ENCODE results near the gene GPD2. TPM values are rescaled to one million over a fixed set of nuclear protein-coding genes. Genes with fewer than 3 reads are reported as not detected.

GPD2 gene
- total and polyA plus RNA-seq, 2 of the 8 experiments (the other 6 are each of a cell fraction or from before 2014, with no cell fraction given): 8.4 to 43.1 TPM

DNA sequence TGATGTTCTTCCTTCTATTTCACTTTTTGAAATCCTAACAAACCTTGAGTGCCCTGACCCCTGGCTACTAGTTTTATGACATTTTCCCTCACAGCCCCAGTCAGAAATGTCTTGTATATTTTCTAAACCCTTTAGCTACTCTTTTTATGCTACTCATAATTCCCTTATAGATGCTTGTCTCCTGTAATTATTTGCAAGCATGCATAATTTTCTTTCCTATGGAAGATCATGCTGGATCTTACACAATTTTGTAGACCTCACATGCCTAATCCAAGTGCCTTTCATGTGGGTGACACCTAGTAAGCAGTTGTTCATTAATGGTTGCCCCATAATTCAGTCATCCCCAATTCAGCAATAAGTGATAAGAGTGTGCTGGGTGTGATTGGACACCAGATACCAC, 6.9 kb downstream of the GPD2 start:
- H2BK5ac ChIP-seq (ENCODE audit: low read depth, low read length): no peak overlapping the region
- no peak overlapping the region for H2AK5ac ChIP-seq (ENCODE audit: low read depth, low read length)
- no peak overlapping the region for H3K56ac ChIP-seq (replicated peaks; ENCODE audit: insufficient read length, low read depth, low read length)
- H4K91ac ChIP-seq (replicated peaks; ENCODE audit: insufficient read length, low read length): no peak overlapping the region
- no peaks in the 10 kb centered on the region; a peak in 1 of 8 replicates for H3K36me3 ChIP-seq (ENCODE audit: control insufficient read depth in 2 of 4, insufficient read depth in 4 of 4, low read length in 3 of 4)
- H2AFZ ChIP-seq (ENCODE audit: low read length): no peak overlapping the region
- no peak overlapping the region for H3K4ac ChIP-seq (replicated peaks; ENCODE audit: insufficient read length, low read depth, low read length)
- H3K9me3 ChIP-seq (ENCODE audit: insufficient read depth in 2 of 2, low read depth in 1 of 2, low read length in 1 of 2): no peaks in the 10 kb centered on the region
- H3K27ac ChIP-seq (ENCODE audit: low read depth, low read length): no peak overlapping the region
- H2BK120ac ChIP-seq (replicated peaks; ENCODE audit: low read depth, low read length): no peak overlapping the region
- H2BK12ac ChIP-seq (ENCODE audit: low read depth, low read length): no peak overlapping the region
- H3K23me2 ChIP-seq (ENCODE audit: low read depth, low read length): peaks cover 1% of the 10 kb centered on the region
- H4K20me1 ChIP-seq (replicated peaks in 1 of 2; ENCODE audit: control insufficient read depth in 1 of 2, insufficient read depth in 2 of 2, low read length in 2 of 2): no peaks in the 10 kb centered on the region
- H3K4me3 ChIP-seq (ENCODE audit: extremely low read depth in 1 of 4, insufficient read depth in 2 of 4, low read depth in 3 of 4, low read length in 4 of 4): no peak overlapping the region
- no peak overlapping the region for H3K9ac ChIP-seq (replicated peaks in 1 of 4; ENCODE audit: extremely low read depth in 1 of 4, low read depth in 3 of 4, low read length in 3 of 4)
- H3K4me2 ChIP-seq (ENCODE audit: insufficient read depth in 1 of 2, low read depth in 2 of 2, low read length in 2 of 2): no peak overlapping the region
- FAIRE-seq (no peak), DNase-seq (ENCODE audit: low read depth in 1 of 2, low spot score in 2 of 2) (no peak)
- H2BK20ac ChIP-seq (ENCODE audit: low read length): no peak overlapping the region
- H2BK15ac ChIP-seq (ENCODE audit: low read length): no peak overlapping the region
- TF ChIP-seq EP300 (IDR thresholded peaks at IDR 0.05; ENCODE audit: borderline replicate concordance in 1 of 2, low read depth in 2 of 2, low read length in 2 of 2): no peak
- no peak for TF ChIP-seq BACH1 (IDR thresholded peaks at IDR 0.05; ENCODE audit: low read length)
- no peaks in the 10 kb centered on the region; a peak in 1 of 7 replicates for H3K27me3 ChIP-seq (replicated peaks in 1 of 4; ENCODE audit: control insufficient read depth in 3 of 4, extremely low read depth in 1 of 4, insufficient read depth in 3 of 4, low read length in 3 of 4)
- CTCF ChIA-PET (ENCODE audit: partially characterized antibody): interaction anchor here (0.6 to 1.6 kb wide), 2 partner anchors 47 to 146 kb away, joined by 3 read pairs; no protein-coding TSS in a partner anchor
- POLR2A ChIA-PET (ENCODE audit: partially characterized antibody): no interaction called here
- peaks cover 0 to 30% of the 10 kb centered on the region in 2 experiments; a peak in 2 of 4 replicates for H3K79me2 ChIP-seq (ENCODE audit: control insufficient read depth in 1 of 2, insufficient read depth in 2 of 2, low read length in 2 of 2)
- H3K79me1 ChIP-seq (ENCODE audit: low read depth, low read length): no peaks in the 10 kb centered on the region; the same call in 1 of the 2 replicates
- H3K23ac ChIP-seq (ENCODE audit: insufficient read length): no peak overlapping the region
- H4K5ac ChIP-seq (ENCODE audit: insufficient read length, low read depth, low read length): no peak overlapping the region
- no peak overlapping the region for H3K14ac ChIP-seq (ENCODE audit: insufficient read length)
- H4K8ac ChIP-seq (ENCODE audit: extremely low read depth, insufficient read depth, low read length): no peak overlapping the region
- H3K4me1 ChIP-seq (replicated peaks in 1 of 4; ENCODE audit: control insufficient read depth in 3 of 4, insufficient read depth in 4 of 4, low read length in 3 of 4): peaks cover 0 to under 1% (median 0%) of the 10 kb centered on the region in 4 experiments; a peak in 1 of 7 replicates
- no peak overlapping the region for H3K18ac ChIP-seq (ENCODE audit: extremely low read depth, low read length)

Measured in H1 (cell line).